Endothelial cell of umbilical vein (primary cell): Measurements from ENCODE around the gene DENND5B. TPM values are rescaled to one million over a fixed set of nuclear protein-coding genes. Genes with fewer than 3 reads are reported as not detected.
"Not testable (repeated sequence)": the region's sequence is repeated elsewhere in the genome, so short reads cannot be mapped to it uniquely, and the experiment has no call there.

ENCODE experiments used
- BruUV-seq: library from RNA; stranded (reverse); fragments of 400-500 nt; replicated peaks from 2 replicates; lab custom pipeline; 2021; lab: Mats Ljungman, UMichigan
- CTCF ChIA-PET: fragments of 300-600, 350-600 bp; sonication (Branson Sonifier 250); formaldehyde crosslinking; loops from one replicate; lab custom pipeline; 2021; ENCODE audit warnings: antibody characterized with exemption, inconsistent platforms; lab: Charles Lee
- POLR2A ChIA-PET: fragments of 300-600, 350-600 bp; sonication (Branson Sonifier 250); formaldehyde crosslinking; loops from one replicate; lab custom pipeline; 2021; ENCODE audit warnings: antibody characterized with exemption, inconsistent platforms; lab: Charles Lee
- DNase-seq: peaks from one replicate; pipeline ENCODE4 v3.0.0-alpha.2; 2011; ENCODE audit warnings: low read depth, low spot score
- FAIRE-seq: peaks from 2 replicates; lab custom pipeline; 2011; peaks lifted over from hg19 to GRCh38; lab: Jason Lieb, UNC
- H2AFZ ChIP-seq: 2 replicates; pipeline ENCODE4 v1.6.0; 2012; ENCODE audit warnings: low read depth, low read length, control low read depth, inconsistent platforms
- H3K27ac ChIP-seq: 2 replicates; pipeline ENCODE4 v1.5.1; 2011; ENCODE audit warnings: low read depth, mild to moderate bottlenecking, control low read depth, low read length, moderate library complexity; ENCODE audit not compliant: insufficient read depth
- H3K27me3 ChIP-seq, 2 experiments: 2 replicates each; pipeline versions ENCODE4 v1.6.0 to v1.6.1; 2011; ENCODE audit warnings: low read length in 2 of 2, mixed read lengths in 1 of 2; ENCODE audit not compliant: control insufficient read depth in 2 of 2, insufficient read depth in 2 of 2
- H3K36me3 ChIP-seq, 2 experiments: 2 replicates in 1 of 2; 3 replicates in 1 of 2; pipeline ENCODE4 v1.5.1; 2011; ENCODE audit warnings: low read length in 2 of 2, mild to moderate bottlenecking in 1 of 2, moderate library complexity in 1 of 2; ENCODE audit not compliant: control insufficient read depth in 2 of 2, insufficient read depth in 2 of 2; ENCODE audit errors: extremely low read depth in 1 of 2
- H3K4me1 ChIP-seq: 3 replicates; pipeline ENCODE4 v1.5.1; 2011; ENCODE audit warnings: mild to moderate bottlenecking, low read length; ENCODE audit not compliant: control insufficient read depth, insufficient read depth; ENCODE audit errors: extremely low read depth
- H3K4me2 ChIP-seq: 2 replicates; pipeline ENCODE4 v1.6.1; 2011; ENCODE audit warnings: low read length, control low read depth, mixed read lengths; ENCODE audit not compliant: insufficient read depth
- H3K4me3 ChIP-seq, 3 experiments: fragments of 200-600 bp in 1 of 3; sonication (generic), shearing (Covaris generic) in 1 of 3; replicated peaks in 1 of 3; 2 replicates each; pipeline ENCODE4 v1.5.1; 2011 to 2016; ENCODE audit warnings: control low read depth in 3 of 3, low read length in 3 of 3, mild to moderate bottlenecking in 2 of 3, inconsistent platforms in 1 of 3, low read depth in 1 of 3, moderate library complexity in 1 of 3; ENCODE audit not compliant: insufficient read depth in 1 of 3
- H3K79me2 ChIP-seq: 2 replicates; pipeline ENCODE4 v1.6.0; 2012; ENCODE audit warnings: low read length, inconsistent platforms; ENCODE audit not compliant: control insufficient read depth, insufficient read depth
- H3K9ac ChIP-seq: replicated peaks from 2 replicates; pipeline ENCODE3; 2011; ENCODE audit warnings: low read length, control low read depth; ENCODE audit not compliant: insufficient read depth; ENCODE audit errors: extremely low read depth
- H3K9me1 ChIP-seq: replicated peaks from 3 replicates; pipeline ENCODE4 v1.6.0; 2011; ENCODE audit warnings: mild to moderate bottlenecking, low read length; ENCODE audit not compliant: control insufficient read depth, insufficient read depth; ENCODE audit errors: extremely low read depth
- H3K9me3 ChIP-seq: replicated peaks from 2 replicates; pipeline ENCODE4 v1.5.1; 2012; ENCODE audit warnings: low read length, inconsistent platforms; ENCODE audit not compliant: control insufficient read depth, insufficient read depth
- H4K20me1 ChIP-seq: replicated peaks from 2 replicates; pipeline ENCODE3; 2011; ENCODE audit warnings: mild to moderate bottlenecking, low read length; ENCODE audit not compliant: control insufficient read depth, insufficient read depth; ENCODE audit errors: extremely low read depth
- EZH2 ChIP-seq: IDR thresholded peaks from 2 replicates; pipeline ENCODE4 v1.6.1; 2012; ENCODE audit warnings: borderline replicate concordance, low read depth, mild to moderate bottlenecking, moderate library complexity, low read length, inconsistent platforms; ENCODE audit not compliant: severe bottlenecking
- FOS ChIP-seq: IDR thresholded peaks from 2 replicates; pipeline ENCODE4 v1.6.1; 2011; ENCODE audit warnings: mild to moderate bottlenecking, low read length, moderate library complexity, borderline replicate concordance; ENCODE audit not compliant: insufficient read depth
- GATA2 ChIP-seq: IDR thresholded peaks from 2 replicates; pipeline ENCODE4 v1.7.0; 2011; ENCODE audit warnings: low read depth, mild to moderate bottlenecking, moderate library complexity, mixed read lengths, low read length; ENCODE audit not compliant: insufficient read length, insufficient read depth
- JUN ChIP-seq: IDR thresholded peaks from 2 replicates; pipeline ENCODE4 v1.6.1; 2011; ENCODE audit warnings: borderline replicate concordance, low read depth; ENCODE audit not compliant: insufficient read length, insufficient read depth
- POLR2A ChIP-seq: IDR thresholded peaks from 2 replicates; pipeline ENCODE4 v1.6.1; 2012; ENCODE audit warnings: low read depth, mild to moderate bottlenecking, control low read depth, low read length
- POLR2AphosphoS5 ChIP-seq: IDR thresholded peaks from 2 replicates; pipeline ENCODE4 v1.6.1; 2012; ENCODE audit warnings: low read depth, mild to moderate bottlenecking, control low read depth, low read length, moderate library complexity; ENCODE audit not compliant: insufficient read depth
- dilution Hi-C: fragments of 300-500 bp; cut with MboI; formaldehyde crosslinking; loops from one replicate; pipeline ENCODE4 v1.15.0; 2019; ENCODE audit warnings: low sequenced_read_pairs; ENCODE audit not compliant: extremely low pct_ligation_motif_present
- intact Hi-C: fragments of 100-400 bp; cut with micrococcal nuclease; formaldehyde crosslinking; loops from one replicate; pipeline ENCODE4 v1.10.0; 2022
- polyA plus RNA-seq, 4 experiments: library from polyadenylated mRNA; depleted of rRNA in 3 of 4; stranded (reverse) in 3 of 4; unstranded in 1 of 4; fragments of >200 nt; gene quantifications; 2 replicates each; pipeline versions ENCODE4 v1.2.1 to v1.2.3, GENCODE V29; 2011 to 2012; ENCODE audit warnings: missing spikeins in 1 of 4
- total RNA-seq: library from RNA; stranded (reverse); gene quantifications from 2 replicates; pipeline ENCODE4 v1.2.3, GENCODE V29; 2021
- TF ChIP-seq, protein P1 (sequence below), 2 donors: IDR thresholded peaks; 1 replicate in 1 of 2; 2 replicates in 1 of 2; pipeline ENCODE4 v1.5.1; 2011; ENCODE audit warnings: low read length in 2 of 2, mild to moderate bottlenecking in 2 of 2, moderate library complexity in 2 of 2, control low read depth in 1 of 2, inconsistent platforms in 1 of 2, low read depth in 1 of 2; ENCODE audit not compliant: insufficient read depth in 1 of 2; ENCODE audit errors: extremely low read depth in 1 of 2
- TF ChIP-seq, protein P2 (sequence below): IDR thresholded peaks from 2 replicates; pipeline ENCODE4 v1.6.1; 2011; ENCODE audit not compliant: insufficient read depth, insufficient read length

The DENND5B gene
- total and polyA plus RNA-seq, 2 donors (not counting 3 experiments of a cell fraction or from before 2014, with no cell fraction given), result 10.3 to 18.3 TPM

DNA sequence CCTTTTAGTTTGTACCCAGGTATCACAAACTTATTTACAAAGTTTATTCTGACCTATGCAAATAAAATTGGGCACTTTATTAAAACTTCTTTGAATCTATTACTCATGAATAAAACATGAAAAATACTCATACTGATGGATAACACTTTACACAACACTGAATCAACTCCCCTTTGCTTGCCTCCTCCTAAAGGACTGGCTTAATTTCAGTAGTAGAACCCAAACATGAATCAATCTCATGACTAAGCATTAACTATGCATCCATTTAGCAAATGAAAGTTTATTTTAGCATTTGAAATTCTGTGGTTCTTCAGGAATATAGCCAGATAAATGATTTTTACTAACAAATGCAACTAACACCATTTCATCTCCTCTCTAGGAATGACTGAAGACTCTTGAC is 32.4 kb downstream of the DENND5B start:
- POLR2A ChIA-PET, result no interaction called here
- dilution Hi-C loops, result no loop called here
- H3K27ac ChIP-seq, result no peak overlapping the region
- no peaks in the 10 kb centered on the region for H3K9me1 ChIP-seq
- H3K9ac ChIP-seq, result no peak overlapping the region
- H4K20me1 ChIP-seq, result peaks cover 2% of the 10 kb centered on the region
- no peaks in the 10 kb centered on the region for H3K4me1 ChIP-seq
- CTCF ChIA-PET, result interaction anchor here (1.0 kb wide), 1 partner anchor 83 kb away, joined by 3 read pairs; no protein-coding TSS in a partner anchor
- no TSS peak for BruUV-seq
- H3K4me3 ChIP-seq, result no peak overlapping the region
- no peak overlapping the region for H3K4me2 ChIP-seq
- no peak for FAIRE-seq
- no peaks in the 10 kb centered on the region for H3K27me3 ChIP-seq
- no peaks in the 10 kb centered on the region for H3K9me3 ChIP-seq
- peaks cover 11% of the 10 kb centered on the region for H3K79me2 ChIP-seq
- H2AFZ ChIP-seq, result no peak overlapping the region
- DNase-seq, result no peak
- no peaks in the 10 kb centered on the region for H3K36me3 ChIP-seq
- no peak for TF ChIP-seq POLR2A
- no peak for TF ChIP-seq POLR2AphosphoS5
- TF ChIP-seq EZH2, result no peak
- TF ChIP-seq GATA2, result no peak
- intact Hi-C loops, result no loop called here

DNA sequence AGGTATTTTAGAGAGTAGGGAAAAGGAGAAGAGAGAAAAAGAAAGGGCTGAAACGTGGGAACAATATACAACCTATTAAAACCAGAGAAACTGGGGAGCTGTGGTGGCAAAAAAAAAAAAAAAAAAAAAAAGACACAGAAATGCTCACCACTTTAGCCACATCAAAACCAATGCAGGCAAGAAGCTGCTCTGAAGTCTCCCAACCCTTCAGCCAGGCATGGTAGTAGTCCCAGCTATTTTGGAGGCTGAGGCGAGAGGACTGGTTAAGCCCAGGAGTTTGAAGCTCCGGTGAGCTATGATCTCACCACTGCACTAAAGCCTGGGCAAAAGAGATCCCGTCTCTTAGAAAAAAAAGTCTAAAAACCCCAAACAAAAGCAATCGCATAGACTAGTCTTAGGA is 33.2 kb downstream of the DENND5B start:
- FAIRE-seq, result no peak
- H3K9me3 ChIP-seq, result no peaks in the 10 kb centered on the region
- TF ChIP-seq POLR2AphosphoS5 (no peak), POLR2A (no peak), FOS (no peak), EZH2 (no peak), JUN (no peak), GATA2 (no peak)
- TF ChIP-seq, protein P1, sequence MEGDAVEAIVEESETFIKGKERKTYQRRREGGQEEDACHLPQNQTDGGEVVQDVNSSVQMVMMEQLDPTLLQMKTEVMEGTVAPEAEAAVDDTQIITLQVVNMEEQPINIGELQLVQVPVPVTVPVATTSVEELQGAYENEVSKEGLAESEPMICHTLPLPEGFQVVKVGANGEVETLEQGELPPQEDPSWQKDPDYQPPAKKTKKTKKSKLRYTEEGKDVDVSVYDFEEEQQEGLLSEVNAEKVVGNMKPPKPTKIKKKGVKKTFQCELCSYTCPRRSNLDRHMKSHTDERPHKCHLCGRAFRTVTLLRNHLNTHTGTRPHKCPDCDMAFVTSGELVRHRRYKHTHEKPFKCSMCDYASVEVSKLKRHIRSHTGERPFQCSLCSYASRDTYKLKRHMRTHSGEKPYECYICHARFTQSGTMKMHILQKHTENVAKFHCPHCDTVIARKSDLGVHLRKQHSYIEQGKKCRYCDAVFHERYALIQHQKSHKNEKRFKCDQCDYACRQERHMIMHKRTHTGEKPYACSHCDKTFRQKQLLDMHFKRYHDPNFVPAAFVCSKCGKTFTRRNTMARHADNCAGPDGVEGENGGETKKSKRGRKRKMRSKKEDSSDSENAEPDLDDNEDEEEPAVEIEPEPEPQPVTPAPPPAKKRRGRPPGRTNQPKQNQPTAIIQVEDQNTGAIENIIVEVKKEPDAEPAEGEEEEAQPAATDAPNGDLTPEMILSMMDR (IDR thresholded peaks at IDR 0.05; ENCODE audit: extremely low read depth in 1 of 2, insufficient read depth in 1 of 2, low read depth in 1 of 2, low read length in 2 of 2), result no peak
- TF ChIP-seq, protein P2, sequence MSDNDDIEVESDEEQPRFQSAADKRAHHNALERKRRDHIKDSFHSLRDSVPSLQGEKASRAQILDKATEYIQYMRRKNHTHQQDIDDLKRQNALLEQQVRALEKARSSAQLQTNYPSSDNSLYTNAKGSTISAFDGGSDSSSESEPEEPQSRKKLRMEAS, result no peak
- no peak overlapping the region for H3K4me3 ChIP-seq
- dilution Hi-C loops, result no loop called here
- H3K27ac ChIP-seq, result no peak overlapping the region
- H4K20me1 ChIP-seq, result peaks cover 2% of the 10 kb centered on the region
- CTCF ChIA-PET, result interaction anchor here (0.7 kb wide), 2 partner anchors 26 to 135 kb away, joined by 3 to 5 read pairs; no protein-coding TSS in a partner anchor
- no peaks in the 10 kb centered on the region for H3K36me3 ChIP-seq
- H3K4me2 ChIP-seq, result no peak overlapping the region
- H2AFZ ChIP-seq, result no peak overlapping the region
- intact Hi-C loops, result no loop called here
- DNase-seq, result no peak
- POLR2A ChIA-PET, result no interaction called here
- no peak overlapping the region for H3K9ac ChIP-seq
- H3K27me3 ChIP-seq, result no peaks in the 10 kb centered on the region
- BruUV-seq, result no TSS peak
- H3K4me1 ChIP-seq, result no peaks in the 10 kb centered on the region
- H3K79me2 ChIP-seq, result peaks cover 11% of the 10 kb centered on the region
- no peaks in the 10 kb centered on the region for H3K9me1 ChIP-seq

DNA sequence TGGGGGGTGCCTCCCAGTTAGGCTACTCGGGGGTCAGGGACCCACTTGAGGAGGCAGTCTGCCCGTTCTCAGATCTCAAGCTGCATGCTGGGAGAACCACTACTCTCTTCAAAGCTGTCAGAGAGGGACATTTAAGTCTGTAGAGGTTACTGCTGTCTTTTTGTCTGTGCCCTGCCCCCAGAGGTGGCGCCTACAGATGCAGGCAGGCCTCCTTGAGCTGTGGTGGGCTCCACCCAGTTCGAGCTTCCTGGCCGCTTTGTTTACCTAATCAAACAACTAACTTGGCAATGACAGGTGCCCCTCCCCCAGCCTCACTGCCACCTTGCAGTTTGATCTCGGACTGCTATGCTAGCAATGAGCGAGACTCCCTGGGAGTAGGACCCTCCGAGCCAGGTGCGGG is 35.5 kb downstream of the DENND5B start:
- H3K4me1 ChIP-seq, H3K9ac ChIP-seq, H3K9me1 ChIP-seq, POLR2A ChIA-PET, FAIRE-seq, H3K27ac ChIP-seq, DNase-seq, intact Hi-C loops, H3K4me2 ChIP-seq, H3K9me3 ChIP-seq, CTCF ChIA-PET, H3K27me3 ChIP-seq, H4K20me1 ChIP-seq, H2AFZ ChIP-seq, H3K36me3 ChIP-seq, dilution Hi-C loops, H3K79me2 ChIP-seq, BruUV-seq, H3K4me3 ChIP-seq: not testable (repeated sequence)
